GM23248 (cell line): ENCODE data around the gene INTS11.

Experiments
- EZH2 ChIP-seq: fragments of 200-600 bp; sonication (generic); IDR thresholded peaks from 2 replicates; pipeline ENCODE4 v1.6.1; 2018; ENCODE audit warnings: antibody characterized with exemption, mild to moderate bottlenecking; ENCODE audit not compliant: insufficient read depth, poor library complexity, severe bottlenecking
- EZH2phosphoT487 ChIP-seq: fragments of 200-600 bp; sonication (generic); IDR thresholded peaks from 2 replicates; pipeline ENCODE4 v1.6.1; 2018; ENCODE audit warnings: antibody characterized with exemption, moderate library complexity, mild to moderate bottlenecking, low read depth; ENCODE audit not compliant: insufficient read depth

DNA sequence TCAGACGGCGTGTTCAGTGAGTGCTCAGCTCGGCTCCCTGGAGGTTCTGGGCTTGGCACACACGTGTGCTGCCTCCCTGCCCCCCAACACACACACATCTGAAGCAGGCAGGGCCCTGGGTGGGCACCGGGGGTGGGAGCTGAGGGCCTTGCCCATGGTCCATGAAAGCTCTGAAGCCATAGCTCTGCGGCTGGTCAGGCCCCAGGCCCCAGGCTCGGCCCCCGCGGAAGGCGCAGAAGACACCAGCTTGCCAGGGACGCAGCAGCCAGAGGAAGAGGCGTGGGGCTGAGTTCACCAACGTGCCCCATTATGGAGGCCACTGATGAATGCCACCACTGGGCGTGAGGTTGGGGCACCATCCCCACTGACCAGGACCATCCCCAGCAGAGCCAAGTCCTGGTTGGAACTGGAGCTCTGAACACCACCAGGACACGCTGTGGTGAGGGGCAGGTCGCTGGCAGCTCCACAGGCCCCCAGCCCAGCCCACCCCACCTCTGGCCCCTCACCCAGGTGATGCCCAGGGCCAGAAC, 46.4 kb upstream of the INTS11 start:
- TF ChIP-seq EZH2 = no peak
- no peak for TF ChIP-seq EZH2phosphoT487
